Activated CD4-positive, alpha-beta memory T cell treated with anti-CD3 and anti-CD28 coated beads for 36 hours (primary cell): ENCODE results near the gene SMAD3. TPM values are rescaled to one million over a fixed set of nuclear protein-coding genes. Genes with fewer than 3 reads are reported as not detected.
A peak's percentile ranks its signal among the peaks of the same experiment; 100 is the strongest.

ENCODE experiments used
- CTCF ChIA-PET: fragments of 350-600 bp; sonication (Branson Sonifier 250); formaldehyde crosslinking; loops from one replicate; lab custom pipeline; 2021; ENCODE audit warnings: antibody characterized with exemption, inconsistent platforms; lab: Charles Lee
- POLR2A ChIA-PET: fragments of 350-600 bp; sonication (Branson Sonifier 250); formaldehyde crosslinking; loops from one replicate; lab custom pipeline; 2021; ENCODE audit warnings: antibody characterized with exemption; lab: Charles Lee
- DNase-seq: peaks from one replicate; pipeline ENCODE4 v3.0.0-alpha.2; 2020
- H3K27ac Mint-ChIP-seq: one replicate; pipeline ENCODE4 v1.8.0; 2021; ENCODE audit warnings: mixed read lengths
- H3K27me3 Mint-ChIP-seq: one replicate; pipeline ENCODE4 v1.8.0; 2021; ENCODE audit warnings: mixed read lengths
- H3K36me3 Mint-ChIP-seq: one replicate; pipeline ENCODE4 v1.8.0; 2021; ENCODE audit warnings: mixed read lengths
- H3K4me1 Mint-ChIP-seq: one replicate; pipeline ENCODE4 v1.8.0; 2021; ENCODE audit warnings: low read depth, mixed read lengths
- H3K4me3 Mint-ChIP-seq: one replicate; pipeline ENCODE4 v1.8.0; 2021; ENCODE audit warnings: mild to moderate bottlenecking, mixed read lengths
- H3K9me3 Mint-ChIP-seq: one replicate; pipeline ENCODE4 v1.8.0; 2021; ENCODE audit warnings: mixed read lengths
- intact Hi-C: fragments of 100-400 bp; cut with micrococcal nuclease; formaldehyde crosslinking; loops from one replicate; pipeline ENCODE4 v1.15.1; 2023
- total RNA-seq, 2 experiments: library from RNA; stranded (reverse); gene quantifications; one replicate each; pipeline ENCODE4 v1.2.3, GENCODE V29; 2021

The SMAD3 gene
- total RNA-seq, 2 experiments from 2014 or later: 50.2 to 50.5 TPM

DNA sequence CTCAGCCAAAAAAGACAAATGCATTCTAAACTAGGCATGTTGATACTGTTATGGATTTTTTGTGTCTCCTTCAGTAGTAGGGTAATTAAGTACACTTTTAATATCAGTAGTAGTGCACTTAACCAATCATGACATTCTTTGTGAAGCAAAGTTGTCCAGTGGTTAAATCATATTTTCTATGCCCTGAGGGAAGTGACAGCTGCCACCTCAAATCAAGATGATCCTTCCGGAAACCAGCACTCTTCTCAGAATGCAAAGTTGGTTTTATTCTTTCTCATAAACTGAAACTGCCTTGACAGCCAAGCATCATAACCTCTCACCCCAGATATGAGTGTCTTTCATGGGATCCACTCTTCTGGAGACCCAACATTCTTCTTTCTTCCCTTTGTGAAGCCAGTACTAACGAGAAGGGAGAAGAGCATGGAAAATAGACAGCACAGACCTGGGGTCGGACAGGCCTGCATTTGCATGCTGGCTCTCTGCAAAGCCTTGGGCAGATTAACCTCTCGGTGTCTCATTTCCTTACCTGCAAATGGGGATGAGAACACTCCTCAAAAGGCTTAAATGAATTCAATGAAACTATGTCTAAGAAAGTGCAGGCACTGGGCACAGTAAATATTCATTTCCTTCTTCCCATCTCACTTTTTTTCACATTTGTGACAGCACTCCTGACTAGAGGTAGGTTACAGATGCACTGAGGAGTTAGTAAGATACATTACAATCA, 175.9 kb downstream of the SMAD3 start:
- Mint-ChIP-seq H3K4me1 (peaks cover 51% of the 10 kb centered on the region), H3K27me3 (no peaks in the 10 kb centered on the region), H3K9me3 (no peaks in the 10 kb centered on the region), H3K27ac (peak overlapping the region; percentile 92), H3K36me3 (peaks cover 12% of the 10 kb centered on the region), H3K4me3 (peak overlapping the region; percentile 58)
- intact Hi-C loops: loop anchor here (1.0 to 10.0 kb wide), 13 partner anchors 13 to 596 kb away; partner anchors contain the start of genes AAGAB and IQCH
- DNase-seq: peak; percentile 72
- ChIA-PET POLR2A (interaction anchor here (1.5 to 2.4 kb wide), 3 partner anchors 13 to 140 kb away, joined by 5 to 21 read pairs (median 14); partner anchors contain the start of genes AAGAB and IQCH), CTCF (interaction anchor here (0.9 to 3.6 kb wide), 7 partner anchors 7 to 295 kb away, joined by 3 to 22 read pairs (median 13); partner anchors contain the start of genes AAGAB and IQCH)

DNA sequence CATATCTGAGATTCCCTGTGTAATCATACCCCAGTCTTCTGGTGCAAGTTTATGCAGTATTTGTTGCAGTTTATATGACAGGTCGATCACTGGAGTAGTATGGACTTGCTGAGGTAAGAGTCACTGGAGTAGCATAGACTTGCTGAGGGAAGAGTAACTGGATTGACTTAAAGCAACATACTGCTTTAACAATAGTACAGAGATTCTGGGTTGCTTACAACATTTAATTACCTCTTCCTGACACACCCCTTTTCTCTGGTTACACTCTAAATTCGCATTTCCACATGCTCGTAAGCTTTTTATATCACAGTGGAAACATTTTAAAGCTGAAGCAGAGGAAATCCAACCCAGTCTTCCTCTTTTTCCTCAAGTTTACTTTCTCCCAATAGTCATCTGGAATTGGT, 177.3 kb downstream of the SMAD3 start:
- DNase-seq: no peak
- H3K27me3 Mint-ChIP-seq: no peaks in the 10 kb centered on the region
- no peak overlapping the region for H3K4me3 Mint-ChIP-seq
- ChIA-PET POLR2A (no interaction called here), CTCF (no interaction called here)
- peaks cover 61% of the 10 kb centered on the region for H3K4me1 Mint-ChIP-seq
- intact Hi-C loops: loop anchor here (5.0 to 10.0 kb wide), 2 partner anchors 292 to 595 kb away; no protein-coding TSS in a partner anchor
- H3K9me3 Mint-ChIP-seq: peaks cover 7% of the 10 kb centered on the region
- peaks cover 25% of the 10 kb centered on the region for H3K36me3 Mint-ChIP-seq
- peak overlapping the region; percentile 13 for H3K27ac Mint-ChIP-seq

Other genes with a start within 250 kb of the SMAD3 start
- gene AAGAB, start 189.1 kb downstream of the SMAD3 start, total RNA-seq: 10 to 100 TPM; 52.3 to 57.0 TPM
- gene IQCH, start 189.2 kb downstream of the SMAD3 start, total RNA-seq: 1 to 10 TPM; 1.6 to 2.8 TPM